HUES6 (cell line): ENCODE data around the gene TMEM254.
"Not testable (repeated sequence)": the region's sequence is repeated elsewhere in the genome, so short reads cannot be mapped to it uniquely, and the experiment has no call there.

Source experiments
- H3K27ac ChIP-seq: 2 replicates; pipeline ENCODE4 v1.7.0; 2013; ENCODE audit warnings: low read depth, mild to moderate bottlenecking, low read length, inconsistent platforms
- H3K27me3 ChIP-seq: 2 replicates; pipeline ENCODE4 v1.6.1; 2013; ENCODE audit warnings: low read length; ENCODE audit not compliant: control insufficient read depth, insufficient read depth
- H3K36me3 ChIP-seq: 2 replicates; pipeline ENCODE4 v1.6.1; 2013; ENCODE audit warnings: low read length; ENCODE audit not compliant: control insufficient read depth, insufficient read depth
- H3K4me1 ChIP-seq: 2 replicates; pipeline ENCODE4 v1.6.1; 2013; ENCODE audit warnings: low read length; ENCODE audit not compliant: control insufficient read depth, insufficient read depth
- H3K4me3 ChIP-seq: 2 replicates; pipeline ENCODE4 v1.5.1; 2013; ENCODE audit warnings: low read depth, low read length
- H3K9ac ChIP-seq: one replicate; pipeline ENCODE4 v1.6.1; 2013; ENCODE audit warnings: mild to moderate bottlenecking, low read length
- H3K9me3 ChIP-seq: 2 replicates; pipeline ENCODE4 v1.6.1; 2013; ENCODE audit warnings: low read depth, low read length; ENCODE audit not compliant: control insufficient read depth, insufficient read depth

Gene TMEM254

GRCh38 chr10:80133687-80134086 lies 55.2 kb downstream of the TMEM254 start:
- not testable (repeated sequence) for H3K36me3 ChIP-seq, H3K9me3 ChIP-seq, H3K27ac ChIP-seq, H3K4me3 ChIP-seq, H3K9ac ChIP-seq
- H3K27me3 ChIP-seq, result peaks cover 23% of the 10 kb centered on the region
- peaks cover 19% of the 10 kb centered on the region for H3K4me1 ChIP-seq

- Histone ChIP-seq H3K9ac (no peak overlapping the region), H3K36me3 (no peaks in the 10 kb centered on the region), H3K27ac (no peak overlapping the region), H3K4me1 (peaks cover 18% of the 10 kb centered on the region), H3K27me3 (peaks cover 23% of the 10 kb centered on the region), H3K9me3 (no peaks in the 10 kb centered on the region), H3K4me3 (no peak overlapping the region)
Observed at GRCh38 chr10:80136134-80136571, 57.7 kb downstream of the TMEM254 start.

- Histone ChIP-seq H3K4me1 (peaks cover 10% of the 10 kb centered on the region), H3K27ac (no peak overlapping the region), H3K27me3 (peaks cover 15% of the 10 kb centered on the region), H3K4me3 (no peak overlapping the region), H3K36me3 (no peaks in the 10 kb centered on the region), H3K9me3 (no peaks in the 10 kb centered on the region), H3K9ac (no peak overlapping the region)
Observed at GRCh38 chr10:80137031-80137862, 58.8 kb downstream of the TMEM254 start.

GRCh38 chr10:80137920-80138319 lies 59.5 kb downstream of the TMEM254 start:
- H3K4me3 ChIP-seq, result no peak overlapping the region
- H3K4me1 ChIP-seq, result peaks cover 10% of the 10 kb centered on the region
- H3K27me3 ChIP-seq, result peaks cover 9% of the 10 kb centered on the region
- H3K9ac ChIP-seq, result no peak overlapping the region
- H3K9me3 ChIP-seq, result no peaks in the 10 kb centered on the region
- H3K27ac ChIP-seq, result no peak overlapping the region
- H3K36me3 ChIP-seq, result no peaks in the 10 kb centered on the region

GRCh38 chr10:80139265-80139664 lies 60.8 kb downstream of the TMEM254 start:
- Histone ChIP-seq H3K4me1 (peaks cover 8% of the 10 kb centered on the region; the same call in 1 of the 2 replicates), H3K9ac (no peak overlapping the region), H3K36me3 (no peaks in the 10 kb centered on the region), H3K9me3 (no peaks in the 10 kb centered on the region), H3K27me3 (peaks cover 5% of the 10 kb centered on the region; the same call in 1 of the 2 replicates), H3K4me3 (no peak overlapping the region), H3K27ac (no peak overlapping the region)

GRCh38 chr10:80140251-80140650 lies 61.8 kb downstream of the TMEM254 start:
- Histone ChIP-seq H3K27ac (no peak overlapping the region), H3K4me1 (peaks cover 8% of the 10 kb centered on the region), H3K9ac (no peak overlapping the region), H3K4me3 (no peak overlapping the region), H3K9me3 (no peaks in the 10 kb centered on the region), H3K27me3 (peaks cover 14% of the 10 kb centered on the region), H3K36me3 (no peaks in the 10 kb centered on the region)

- Histone ChIP-seq H3K4me1 (peaks cover 8% of the 10 kb centered on the region), H3K36me3 (no peaks in the 10 kb centered on the region), H3K4me3 (no peak overlapping the region), H3K9me3 (no peaks in the 10 kb centered on the region), H3K9ac (no peak overlapping the region), H3K27me3 (peaks cover 14% of the 10 kb centered on the region), H3K27ac (no peak overlapping the region)
Observed at GRCh38 chr10:80141696-80142460, 63.4 kb downstream of the TMEM254 start.
